Measurements from ENCODE around the gene C16orf90. TPM values are rescaled to one million over a fixed set of nuclear protein-coding genes. Genes with fewer than 3 reads are reported as not detected.
A peak's percentile ranks its signal among the peaks of the same experiment; 100 is the strongest.

Gene C16orf90
- total and polyA plus RNA-seq, 5 donors from 2014 or later: not detected

DNA sequence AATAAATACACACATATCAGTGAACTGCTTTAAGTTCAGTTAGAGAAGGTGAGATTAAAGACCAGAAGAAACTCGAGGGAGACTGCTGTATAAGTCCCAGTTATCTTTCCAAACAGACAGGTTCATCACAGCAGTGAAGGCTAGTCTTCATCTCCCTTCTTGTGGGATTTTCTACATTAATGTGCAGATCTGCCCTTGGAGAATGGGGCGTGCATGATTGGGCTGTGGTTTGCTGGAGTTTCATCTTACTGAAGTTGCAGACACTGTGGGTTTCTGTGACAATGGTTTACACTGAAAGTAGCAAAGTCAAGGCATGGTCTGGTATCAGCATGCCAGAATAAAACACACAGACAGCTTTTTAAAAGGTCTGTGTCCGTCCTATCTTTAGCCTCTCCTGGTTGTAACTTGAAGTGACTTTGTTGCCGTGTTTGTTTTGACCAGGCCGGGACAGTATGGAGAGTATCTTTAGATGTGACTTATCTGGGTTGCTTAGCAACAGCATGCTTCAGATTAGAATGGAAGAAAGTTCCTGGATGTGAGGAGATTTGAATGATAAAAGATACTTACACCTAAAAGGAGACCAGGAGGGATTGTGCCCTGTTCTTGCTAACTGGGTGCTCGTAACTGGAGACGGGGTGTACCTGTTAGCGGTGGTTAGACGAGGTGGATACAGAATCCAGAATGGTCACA lies 35.7 kb downstream of the C16orf90 start:
- no peaks in the 10 kb centered on the region for H3K9me3 ChIP-seq (ENCODE audit: control insufficient read depth in 2 of 2, low read length in 2 of 2)
- ATAC-seq (ENCODE audit: low read depth in 2 of 2) (no peak), DNase-seq (peak in 1 of 3 donors; percentile 41)
- H3K36me3 Mint-ChIP-seq: no peaks in the 10 kb centered on the region
- no peaks in the 10 kb centered on the region for H3K36me3 ChIP-seq (ENCODE audit: control insufficient read depth, insufficient read depth, low read length)
- no peaks in the 10 kb centered on the region for H3K27me3 ChIP-seq (ENCODE audit: control insufficient read depth, insufficient read depth, low read length)
- H3K27me3 Mint-ChIP-seq: no peaks in the 10 kb centered on the region
- peak overlapping the region; percentile 73 to 97 (median 94) for H3K27ac Mint-ChIP-seq
- peak overlapping the region; percentile 87 for H3K27ac ChIP-seq (ENCODE audit: insufficient read depth, low read length, poor library complexity, severe bottlenecking)
- H3K9me3 Mint-ChIP-seq: no peaks in the 10 kb centered on the region
- peak overlapping the region; percentile 52 to 96 (median 88) for H3K4me3 Mint-ChIP-seq
- H3K4me1 ChIP-seq (ENCODE audit: control insufficient read depth, insufficient read depth, low read length, poor library complexity, severe bottlenecking): peaks cover 61% of the 10 kb centered on the region
- peak overlapping the region; percentile 84 for H3K4me3 ChIP-seq (ENCODE audit: low read depth, low read length)
- peaks cover 34 to 70% (median 41%) of the 10 kb centered on the region in 4 donors for H3K4me1 Mint-ChIP-seq

- H3K36me3 Mint-ChIP-seq: no peaks in the 10 kb centered on the region
- DNase-seq (peak in 1 of 3 donors; percentile 46), ATAC-seq (ENCODE audit: low read depth in 2 of 2) (no peak)
- Histone ChIP-seq H3K4me1 (ENCODE audit: control insufficient read depth, insufficient read depth, low read length, poor library complexity, severe bottlenecking) (peaks cover 54% of the 10 kb centered on the region), H3K36me3 (ENCODE audit: control insufficient read depth, insufficient read depth, low read length) (no peaks in the 10 kb centered on the region), H3K27ac (ENCODE audit: insufficient read depth, low read length, poor library complexity, severe bottlenecking) (peak overlapping the region; percentile 87), H3K4me3 (ENCODE audit: low read depth, low read length) (peak overlapping the region; percentile 84), H3K9me3 (ENCODE audit: control insufficient read depth in 2 of 2, low read length in 2 of 2) (no peaks in the 10 kb centered on the region), H3K27me3 (ENCODE audit: control insufficient read depth, insufficient read depth, low read length) (no peaks in the 10 kb centered on the region)
- H3K27ac Mint-ChIP-seq: peak overlapping the region; percentile 73 to 97 (median 94)
- H3K27me3 Mint-ChIP-seq: no peaks in the 10 kb centered on the region
- H3K4me3 Mint-ChIP-seq: peak overlapping the region; percentile 52 to 96 (median 88)
- H3K9me3 Mint-ChIP-seq: no peaks in the 10 kb centered on the region
- H3K4me1 Mint-ChIP-seq: peaks cover 28 to 68% (median 39%) of the 10 kb centered on the region in 4 donors
Measured at GRCh38 chr16:3458852-3459361, 36.4 kb downstream of the C16orf90 start.

DNA sequence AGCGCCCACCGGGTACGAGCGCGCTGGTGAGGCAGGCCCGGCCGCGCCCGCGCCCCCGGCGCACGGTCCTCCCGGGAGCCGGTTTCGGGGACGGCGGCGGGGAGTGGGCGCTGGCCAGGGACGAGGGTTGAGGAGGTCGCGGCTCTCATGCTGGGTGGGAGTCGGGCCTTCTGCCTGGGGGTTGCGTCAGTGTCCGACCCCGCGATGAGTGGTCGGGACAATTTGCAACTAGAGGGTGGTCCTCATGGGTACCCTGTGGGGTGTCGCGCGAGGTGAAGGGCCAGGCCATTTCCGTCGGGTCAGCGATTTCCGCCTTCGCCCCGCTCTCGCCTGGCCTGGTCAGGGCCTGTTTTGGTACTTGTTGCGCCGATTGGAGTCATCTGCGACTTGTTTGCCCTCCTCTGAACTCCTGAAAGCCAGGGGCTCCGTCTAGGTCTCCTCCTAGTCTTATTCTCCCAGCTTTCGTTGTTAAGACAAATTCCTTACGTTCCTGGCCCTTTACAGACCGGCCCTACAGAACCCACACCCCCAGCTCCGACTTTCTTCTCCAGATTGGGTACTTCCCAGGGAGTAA lies 36.9 kb downstream of the C16orf90 start:
- Mint-ChIP-seq H3K36me3 (no peaks in the 10 kb centered on the region), H3K27me3 (no peaks in the 10 kb centered on the region), H3K9me3 (no peaks in the 10 kb centered on the region), H3K4me1 (peaks cover 28 to 63% (median 37%) of the 10 kb centered on the region in 4 donors), H3K4me3 (peak overlapping the region; percentile 52 to 96 (median 88)), H3K27ac (peak overlapping the region; percentile 73 to 97 (median 94))
- ATAC-seq (ENCODE audit: low read depth in 2 of 2): no peak
- no peak for DNase-seq
- Histone ChIP-seq H3K36me3 (ENCODE audit: control insufficient read depth, insufficient read depth, low read length) (no peaks in the 10 kb centered on the region), H3K27ac (ENCODE audit: insufficient read depth, low read length, poor library complexity, severe bottlenecking) (peak overlapping the region; percentile 87), H3K4me1 (ENCODE audit: control insufficient read depth, insufficient read depth, low read length, poor library complexity, severe bottlenecking) (peaks cover 53% of the 10 kb centered on the region), H3K4me3 (ENCODE audit: low read depth, low read length) (peak overlapping the region; percentile 84), H3K27me3 (ENCODE audit: control insufficient read depth, insufficient read depth, low read length) (no peaks in the 10 kb centered on the region), H3K9me3 (ENCODE audit: control insufficient read depth in 2 of 2, low read length in 2 of 2) (no peaks in the 10 kb centered on the region)

- Histone ChIP-seq H3K9me3 (ENCODE audit: control insufficient read depth in 2 of 2, low read length in 2 of 2) (no peaks in the 10 kb centered on the region), H3K4me3 (ENCODE audit: low read depth, low read length) (peak overlapping the region; percentile 77), H3K27me3 (ENCODE audit: control insufficient read depth, insufficient read depth, low read length) (no peaks in the 10 kb centered on the region), H3K36me3 (ENCODE audit: control insufficient read depth, insufficient read depth, low read length) (no peaks in the 10 kb centered on the region), H3K4me1 (ENCODE audit: control insufficient read depth, insufficient read depth, low read length, poor library complexity, severe bottlenecking) (peaks cover 48% of the 10 kb centered on the region), H3K27ac (ENCODE audit: insufficient read depth, low read length, poor library complexity, severe bottlenecking) (peak overlapping the region; percentile 87)
- no peaks in the 10 kb centered on the region for H3K36me3 Mint-ChIP-seq
- peak overlapping the region; percentile 79 to 93 (median 89) for H3K27ac Mint-ChIP-seq
- H3K9me3 Mint-ChIP-seq: no peaks in the 10 kb centered on the region
- DNase-seq: peak; percentile 88 to 95 (median 93)
- peaks cover 28 to 58% (median 36%) of the 10 kb centered on the region in 4 donors for H3K4me1 Mint-ChIP-seq
- H3K4me3 Mint-ChIP-seq: peak overlapping the region; percentile 82 to 92 (median 84)
- peak; percentile 92 to 95 for ATAC-seq (ENCODE audit: low read depth in 2 of 2)
- H3K27me3 Mint-ChIP-seq: no peaks in the 10 kb centered on the region
Measured at GRCh38 chr16:3457434-3458252, 37.6 kb downstream of the C16orf90 start.

GRCh38 chr16:3454631-3455147 lies 40.6 kb downstream of the C16orf90 start:
- H3K9me3 ChIP-seq (ENCODE audit: control insufficient read depth in 2 of 2, low read length in 2 of 2): no peaks in the 10 kb centered on the region
- no peak for ATAC-seq (ENCODE audit: low read depth in 2 of 2)
- Mint-ChIP-seq H3K4me3 (peak overlapping the region in 3 of 4 donors; percentile 73 to 92 (median 75)), H3K4me1 (peaks cover 13 to 33% (median 20%) of the 10 kb centered on the region in 4 donors), H3K36me3 (peaks cover 15% of the 10 kb centered on the region), H3K27ac (peak overlapping the region in 1 of 3 donors; percentile 81), H3K9me3 (no peaks in the 10 kb centered on the region), H3K27me3 (no peaks in the 10 kb centered on the region)
- H3K27me3 ChIP-seq (ENCODE audit: control insufficient read depth, insufficient read depth, low read length): no peaks in the 10 kb centered on the region
- H3K4me3 ChIP-seq (ENCODE audit: low read depth, low read length): no peak overlapping the region
- DNase-seq: no peak
- no peak overlapping the region for H3K27ac ChIP-seq (ENCODE audit: insufficient read depth, low read length, poor library complexity, severe bottlenecking)
- peaks cover 13% of the 10 kb centered on the region for H3K36me3 ChIP-seq (ENCODE audit: control insufficient read depth, insufficient read depth, low read length)
- peaks cover 22% of the 10 kb centered on the region for H3K4me1 ChIP-seq (ENCODE audit: control insufficient read depth, insufficient read depth, low read length, poor library complexity, severe bottlenecking)

GRCh38 chr16:3454093-3454492 lies 41.2 kb downstream of the C16orf90 start:
- Histone ChIP-seq H3K27me3 (ENCODE audit: control insufficient read depth, insufficient read depth, low read length) (no peaks in the 10 kb centered on the region), H3K4me3 (ENCODE audit: low read depth, low read length) (no peak overlapping the region), H3K4me1 (ENCODE audit: control insufficient read depth, insufficient read depth, low read length, poor library complexity, severe bottlenecking) (peaks cover 16% of the 10 kb centered on the region), H3K36me3 (ENCODE audit: control insufficient read depth, insufficient read depth, low read length) (peaks cover 13% of the 10 kb centered on the region), H3K9me3 (ENCODE audit: control insufficient read depth in 2 of 2, low read length in 2 of 2) (no peaks in the 10 kb centered on the region), H3K27ac (ENCODE audit: insufficient read depth, low read length, poor library complexity, severe bottlenecking) (no peak overlapping the region)
- Mint-ChIP-seq H3K4me3 (peak overlapping the region; percentile 1 to 92 (median 74)), H3K27ac (no peak overlapping the region), H3K9me3 (no peaks in the 10 kb centered on the region), H3K36me3 (peaks cover 16% of the 10 kb centered on the region), H3K27me3 (no peaks in the 10 kb centered on the region), H3K4me1 (peaks cover 7 to 27% (median 14%) of the 10 kb centered on the region in 4 donors)
- no peak for DNase-seq
- no peak for ATAC-seq (ENCODE audit: low read depth in 2 of 2)

DNA sequence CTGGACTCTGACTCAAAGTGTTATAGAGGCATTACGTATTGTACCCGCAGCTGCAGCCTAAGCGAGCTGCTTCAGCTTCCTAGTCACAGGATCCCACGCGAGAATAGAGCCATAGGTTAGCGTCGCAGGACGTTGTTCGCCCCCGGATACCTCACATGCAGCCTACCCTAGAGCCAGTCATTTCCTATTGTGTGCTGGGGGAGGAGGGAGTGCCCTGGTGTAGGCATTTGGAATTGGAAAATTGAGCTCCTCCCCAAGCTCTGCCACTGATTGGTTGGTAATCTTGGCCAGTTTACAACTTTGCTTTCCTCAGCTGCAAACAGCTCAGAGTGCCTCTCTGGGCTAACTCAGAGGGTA lies 51.3 kb downstream of the C16orf90 start:
- H3K4me3 ChIP-seq (ENCODE audit: low read depth, low read length): peak overlapping the region; percentile 77
- peak; percentile 25 to 40 for ATAC-seq (ENCODE audit: low read depth in 2 of 2)
- peak overlapping the region; percentile 84 for H3K27ac ChIP-seq (ENCODE audit: insufficient read depth, low read length, poor library complexity, severe bottlenecking)
- Mint-ChIP-seq H3K4me1 (peaks cover 12 to 40% (median 22%) of the 10 kb centered on the region in 4 donors), H3K36me3 (peaks cover 23% of the 10 kb centered on the region), H3K4me3 (peak overlapping the region; percentile 93 to 100 (median 99)), H3K9me3 (peaks cover 0 to 13% (median 5%) of the 10 kb centered on the region in 7 donors), H3K27ac (peak overlapping the region; percentile 94 to 98 (median 97)), H3K27me3 (no peaks in the 10 kb centered on the region)
- peaks cover 11% of the 10 kb centered on the region for H3K4me1 ChIP-seq (ENCODE audit: control insufficient read depth, insufficient read depth, low read length, poor library complexity, severe bottlenecking)
- H3K36me3 ChIP-seq (ENCODE audit: control insufficient read depth, insufficient read depth, low read length): peaks cover 21% of the 10 kb centered on the region
- no peaks in the 10 kb centered on the region for H3K27me3 ChIP-seq (ENCODE audit: control insufficient read depth, insufficient read depth, low read length)
- peaks cover 7 to 9% of the 10 kb centered on the region in 2 experiments for H3K9me3 ChIP-seq (ENCODE audit: control insufficient read depth in 2 of 2, low read length in 2 of 2)
- peak; percentile 13 to 63 (median 44) for DNase-seq
